Keratinocyte (primary cell): Measurements from ENCODE around the gene CNN2.

ENCODE experiments used
- EZH2 ChIP-seq: IDR thresholded peaks from one replicate; pipeline ENCODE4 v1.6.1; 2012; ENCODE audit warnings: inconsistent platforms, mild to moderate bottlenecking, low read length, moderate library complexity
- TF ChIP-seq, protein P1 (sequence below), 3 experiments: IDR thresholded peaks in 1 of 3; conservative IDR thresholded peaks in 1 of 3; optimal IDR thresholded peaks in 1 of 3; 2 replicates in 2 of 3; 3 replicates in 1 of 3; pipeline versions ENCODE3 to v1.5.1; 2011; ENCODE audit warnings: low read length in 3 of 3, mild to moderate bottlenecking in 3 of 3, moderate library complexity in 2 of 3, control low read depth in 1 of 3, inconsistent platforms in 1 of 3; ENCODE audit not compliant: insufficient read depth in 2 of 3; ENCODE audit errors: extremely low read depth in 1 of 3

DNA sequence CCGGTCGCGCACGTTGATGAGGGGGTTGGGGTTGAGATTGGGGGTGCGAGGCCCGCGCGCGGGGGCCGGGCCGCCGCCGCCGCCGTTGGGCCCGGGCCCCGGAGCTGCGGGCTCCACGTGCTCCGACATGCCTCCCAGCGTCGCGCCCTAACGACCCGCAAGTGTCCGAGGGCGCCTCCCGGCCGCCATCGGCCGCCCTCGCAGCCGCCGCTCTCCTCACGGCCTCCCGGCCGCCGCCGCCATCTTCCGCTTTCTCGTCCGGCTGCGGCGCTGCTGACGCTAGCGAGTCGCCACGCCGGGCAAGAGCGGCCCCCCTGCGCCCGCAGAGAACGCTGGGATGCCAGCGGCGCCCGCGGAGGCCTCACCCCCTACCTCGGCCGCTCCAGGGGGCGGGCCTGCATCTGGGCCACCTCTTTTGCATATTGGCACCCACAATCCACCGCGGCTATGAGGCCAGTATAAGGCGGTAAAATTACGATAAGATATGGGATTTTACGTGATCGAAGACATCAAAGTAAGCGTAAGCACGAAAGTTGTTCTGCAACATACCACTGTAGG is 5.5 kb upstream of the CNN2 start, which contains the start of gene TMEM259:
- TF ChIP-seq, protein P1, sequence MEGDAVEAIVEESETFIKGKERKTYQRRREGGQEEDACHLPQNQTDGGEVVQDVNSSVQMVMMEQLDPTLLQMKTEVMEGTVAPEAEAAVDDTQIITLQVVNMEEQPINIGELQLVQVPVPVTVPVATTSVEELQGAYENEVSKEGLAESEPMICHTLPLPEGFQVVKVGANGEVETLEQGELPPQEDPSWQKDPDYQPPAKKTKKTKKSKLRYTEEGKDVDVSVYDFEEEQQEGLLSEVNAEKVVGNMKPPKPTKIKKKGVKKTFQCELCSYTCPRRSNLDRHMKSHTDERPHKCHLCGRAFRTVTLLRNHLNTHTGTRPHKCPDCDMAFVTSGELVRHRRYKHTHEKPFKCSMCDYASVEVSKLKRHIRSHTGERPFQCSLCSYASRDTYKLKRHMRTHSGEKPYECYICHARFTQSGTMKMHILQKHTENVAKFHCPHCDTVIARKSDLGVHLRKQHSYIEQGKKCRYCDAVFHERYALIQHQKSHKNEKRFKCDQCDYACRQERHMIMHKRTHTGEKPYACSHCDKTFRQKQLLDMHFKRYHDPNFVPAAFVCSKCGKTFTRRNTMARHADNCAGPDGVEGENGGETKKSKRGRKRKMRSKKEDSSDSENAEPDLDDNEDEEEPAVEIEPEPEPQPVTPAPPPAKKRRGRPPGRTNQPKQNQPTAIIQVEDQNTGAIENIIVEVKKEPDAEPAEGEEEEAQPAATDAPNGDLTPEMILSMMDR (optimal IDR thresholded peaks at IDR 0.05 in 1 of 3, IDR thresholded peaks at IDR 0.05 in 1 of 3, conservative IDR thresholded peaks at IDR 0.05 in 1 of 3; ENCODE audit: extremely low read depth in 1 of 3, insufficient read depth in 2 of 3, low read length in 3 of 3) = no peak
- no peak for TF ChIP-seq EZH2
